Pancreas (tissue), 10 donors: ENCODE results near the gene HOXC12. TPM values are rescaled to one million over a fixed set of nuclear protein-coding genes. Genes with fewer than 3 reads are reported as not detected.
A peak's percentile ranks its signal among the peaks of the same experiment; 100 is the strongest.

Experiments
- ATAC-seq, 4 donors: fragments of 200-7000 bp; cut with Tn5 transposase; one replicate each; pipeline versions ENCODE4 v1.8.0 to v1.9.1; 2020; ENCODE audit warnings: mild to moderate bottlenecking in 4 of 4, moderate library complexity in 4 of 4
- DNase-seq, 6 donors: peaks; one replicate each; pipeline ENCODE4 v3.0.0-alpha.2; 2020
- FAIRE-seq: peaks from 2 replicates; lab custom pipeline; 2012; peaks lifted over from hg19 to GRCh38; lab: Jason Lieb, UNC
- H3K27ac ChIP-seq, 4 donors: fragments of 200-600 bp; sonication (generic); 1 replicate in 3 of 4; 2 replicates in 1 of 4; pipeline versions ENCODE4 v1.5.0 to v1.8.0; 2020
- H3K27me3 ChIP-seq, 4 donors: fragments of 200-600 bp; one replicate each; pipeline ENCODE4 v1.8.0; 2021
- H3K36me3 ChIP-seq, 3 donors: fragments of 200-600 bp; sonication (generic) in 1 of 3; one replicate each; pipeline versions ENCODE4 v1.5.0 to v1.8.0; 2020 to 2021
- H3K4me1 ChIP-seq, 3 donors: fragments of 200-600 bp; one replicate each; pipeline ENCODE4 v1.8.0; 2021
- H3K4me3 ChIP-seq, 4 donors: fragments of 200-600 bp; sonication (generic) in 2 of 4; one replicate each; pipeline versions ENCODE4 v1.5.0 to v1.8.0; 2020 to 2021
- H3K9me3 ChIP-seq, 4 donors: fragments of 200-600 bp; one replicate each; pipeline ENCODE4 v1.8.0; 2021
- CTCF ChIP-seq, 4 donors: fragments of 200-600 bp; sonication (generic) in 3 of 4; IDR thresholded peaks; one replicate each; pipeline versions ENCODE4 v1.5.0 to v1.8.0; 2021; ENCODE audit warnings: antibody characterized with exemption in 4 of 4
- whole genome bisulfite sequencing, 2 donors: extraction: QIAGEN DNeasy Blood & Tissue Kit; methylation state at CpG; one replicate each; pipeline ENCODE4 v1.1.7; 2013; 5-methylcytosine and 5-hydroxymethylcytosine counted together
- intact Hi-C, 3 donors: fragments of 100-400 bp; cut with DNase I; formaldehyde crosslinking; loops; one replicate each; pipeline versions ENCODE4 v1.11.1 to v1.14.2; 2022
- polyA plus RNA-seq, 2 donors: library from polyadenylated mRNA; stranded (reverse); fragments of 200-250 nt; gene quantifications; one replicate each; pipeline ENCODE4 v1.2.3, GENCODE V29; 2013
- total RNA-seq, 6 donors: library from RNA; stranded (reverse); fragmentation: NEBNext Ultra II Directional in 4 of 6; extraction: Animal tissue kit (Norgen Biotek cat#: 25700) in 4 of 6; gene quantifications; one replicate each; pipeline versions ENCODE4 v1.2.1 to v1.2.4, GENCODE V29; 2021 to 2023
- donor health status: healthy with polysubstance abuse.
- donor health status: DM: no; HTN: no; CAD: no; lungs with moderate emphysema.
- donor health status: DM: no; HTN: no; CAD: no.
- donor health status: control.
- donor health status: control.
- donor health status: Bipolar disorder and iron deficiency.
- donor health status: DM: yes; HTN: yes; CAD: no.
- donor health status: DM: no; HTN: no; CAD: no.
- donor health status: DM: no; HTN: no; CAD: no.
- donor health status: DM: yes; HTN: yes; CAD: no.

HOXC12 gene
- total and polyA plus RNA-seq, 8 donors: not detected

- Histone ChIP-seq H3K36me3 (no peaks in the 10 kb centered on the region), H3K27ac (no peak overlapping the region), H3K9me3 (no peaks in the 10 kb centered on the region), H3K27me3 (peaks cover 0 to 68% (median 5%) of the 10 kb centered on the region in 4 donors), H3K4me3 (no peak overlapping the region), H3K4me1 (peaks cover 0 to 5% (median 5%) of the 10 kb centered on the region in 3 donors)
- intact Hi-C loops: loop anchor here (5.0 to 10.0 kb wide), 3 partner anchors 189 to 202 kb away; no protein-coding TSS in a partner anchor
- DNase-seq (no peak), ATAC-seq (no peak), FAIRE-seq (no peak)
- WGBS, 2 donors: 3 to 4% methylated on average over 26 of the region's 26 CpGs
- no peak for TF ChIP-seq CTCF (IDR thresholded peaks at IDR 0.05)
Observed at GRCh38 chr12:54005531-54005852, 50.8 kb downstream of the HOXC12 start.

DNA sequence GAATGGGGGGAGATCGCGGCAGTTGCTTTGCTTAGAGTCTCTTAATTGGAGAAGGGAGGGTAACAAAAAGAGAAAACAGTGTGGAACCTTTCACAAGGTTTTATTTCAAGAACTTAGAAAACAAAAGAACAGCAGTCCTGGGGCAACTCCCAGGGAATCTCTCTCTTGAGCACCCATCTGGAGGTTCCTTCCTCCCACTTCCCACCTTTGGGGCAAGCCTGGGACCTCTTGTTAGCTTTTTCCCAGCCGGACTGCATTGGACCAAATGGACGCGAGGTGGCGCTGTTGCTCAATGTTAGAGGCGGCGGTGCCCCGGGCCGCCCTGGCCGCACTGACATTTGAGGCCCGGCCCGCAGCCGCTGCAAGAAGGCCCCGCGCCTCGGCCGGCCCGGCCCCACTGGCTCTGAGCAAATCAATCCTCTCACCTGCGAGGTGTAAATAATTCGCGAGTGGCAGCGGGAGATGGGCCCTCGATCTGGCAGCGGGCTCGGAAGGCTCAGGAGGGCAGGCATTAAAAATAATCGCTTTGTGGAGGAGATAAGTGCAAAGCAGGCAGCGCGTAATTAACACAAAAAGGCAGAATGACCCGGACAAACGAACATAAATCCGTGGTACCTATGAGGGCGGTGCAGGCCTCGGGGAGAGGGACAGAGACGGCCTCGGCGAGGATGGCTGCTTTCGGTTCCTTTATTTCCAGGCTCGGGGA is 51.3 kb downstream of the HOXC12 start:
- TF ChIP-seq CTCF (IDR thresholded peaks at IDR 0.05): peak; percentile 89 to 96 (median 92)
- intact Hi-C loops: loop anchor here (5.0 to 10.0 kb wide), 3 partner anchors 189 to 201 kb away; no protein-coding TSS in a partner anchor
- no peak for FAIRE-seq
- Histone ChIP-seq H3K36me3 (no peaks in the 10 kb centered on the region), H3K27ac (no peak overlapping the region), H3K27me3 (peaks cover 0 to 64% (median 5%) of the 10 kb centered on the region in 4 donors), H3K4me3 (peak overlapping the region in 2 of 4 donors; percentile 9 to 34), H3K4me1 (peaks cover 0 to 5% (median 5%) of the 10 kb centered on the region in 3 donors), H3K9me3 (no peaks in the 10 kb centered on the region)
- 4 to 5% methylated on average over 39 of the region's 39 CpGs for WGBS, 2 donors
- DNase-seq: peak; percentile 72 to 98 (median 90)
- ATAC-seq: peak; percentile 84 to 96 (median 92)

DNA sequence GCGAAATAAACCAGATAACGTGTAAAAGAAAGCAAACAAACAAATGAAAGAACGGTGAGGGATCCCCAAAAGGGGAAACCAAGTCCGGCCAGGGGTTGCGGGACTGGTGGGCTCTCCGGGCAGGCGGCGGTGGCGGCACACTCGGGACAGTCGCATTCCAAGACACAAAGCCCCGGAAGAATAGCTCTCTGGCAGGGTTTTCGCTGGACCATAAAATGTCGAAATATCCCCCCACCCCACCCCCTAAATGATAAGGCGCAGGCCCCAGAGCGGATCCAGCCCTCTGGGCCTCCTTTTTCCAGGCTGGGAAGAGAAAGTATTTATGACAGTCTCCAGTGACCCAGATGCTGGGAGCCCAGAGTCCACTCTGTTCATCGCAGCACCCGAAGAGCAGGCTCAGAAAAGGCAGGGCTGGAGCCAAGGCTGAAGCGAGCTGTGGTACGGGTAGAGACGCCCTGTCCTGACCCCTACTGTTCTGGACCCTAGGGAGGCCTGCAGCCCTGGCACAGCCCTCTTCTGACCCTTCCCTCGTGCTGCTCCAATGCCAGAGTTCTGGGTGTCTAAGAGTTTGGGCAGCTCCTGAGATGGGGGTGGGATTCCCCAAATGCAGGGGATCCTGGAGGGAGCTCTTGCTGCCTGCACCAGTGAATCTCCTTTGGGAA is 52.0 kb downstream of the HOXC12 start:
- Histone ChIP-seq H3K36me3 (no peaks in the 10 kb centered on the region), H3K27ac (no peak overlapping the region), H3K27me3 (peaks cover 0 to 58% (median 5%) of the 10 kb centered on the region in 4 donors), H3K9me3 (no peaks in the 10 kb centered on the region), H3K4me3 (peak overlapping the region in 2 of 4 donors; percentile 9 to 34), H3K4me1 (peaks cover 0 to 5% (median 5%) of the 10 kb centered on the region in 3 donors)
- FAIRE-seq: no peak
- DNase-seq: no peak
- intact Hi-C loops: loop anchor here (5.0 to 10.0 kb wide), 3 partner anchors 188 to 201 kb away; no protein-coding TSS in a partner anchor
- no peak for ATAC-seq
- 31 to 34% methylated on average over 22 of the region's 22 CpGs for WGBS, 2 donors
- TF ChIP-seq CTCF (IDR thresholded peaks at IDR 0.05): no peak

- WGBS, 2 donors: 60 to 69% methylated on average over 2 of the region's 2 CpGs
- Histone ChIP-seq H3K27me3 (peaks cover 0 to 54% (median 7%) of the 10 kb centered on the region in 4 donors), H3K36me3 (no peaks in the 10 kb centered on the region), H3K27ac (no peak overlapping the region), H3K9me3 (no peaks in the 10 kb centered on the region), H3K4me1 (peaks cover 0 to 5% (median 5%) of the 10 kb centered on the region in 3 donors), H3K4me3 (no peak overlapping the region)
- FAIRE-seq (no peak), DNase-seq (no peak), ATAC-seq (no peak)
- intact Hi-C loops: loop anchor here (5.0 to 10.0 kb wide), 3 partner anchors 187 to 200 kb away; no protein-coding TSS in a partner anchor
- no peak for TF ChIP-seq CTCF (IDR thresholded peaks at IDR 0.05)
Observed at GRCh38 chr12:54007538-54008259, 53.0 kb downstream of the HOXC12 start.
